ENCODE data around the gene UBQLN4. TPM values are rescaled to one million over a fixed set of nuclear protein-coding genes. Genes with fewer than 3 reads are reported as not detected.

UBQLN4 gene
- total RNA-seq, 2 donors from 2014 or later, result 27.0 to 43.6 TPM

DNA sequence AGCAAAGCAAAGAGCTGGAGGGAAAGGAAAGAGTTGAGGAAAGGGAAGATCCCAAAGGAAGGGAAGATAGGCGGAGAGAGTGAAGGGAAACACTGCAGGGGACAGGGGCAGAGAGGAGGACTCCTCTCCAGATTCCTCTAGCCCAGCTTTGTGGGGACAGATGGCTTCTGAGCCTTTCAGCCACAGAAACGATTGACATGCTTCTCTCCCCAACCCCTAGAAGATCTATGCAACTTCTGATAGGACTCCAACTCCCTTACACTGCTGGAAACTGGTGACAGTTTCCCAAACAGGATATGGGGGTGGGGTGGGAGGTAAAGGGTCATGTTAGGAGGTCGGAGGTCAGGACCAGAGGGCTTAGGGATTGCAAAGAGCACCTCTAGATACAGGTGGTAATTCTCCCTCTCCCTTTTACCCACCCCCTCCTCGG is 22.2 kb upstream of the UBQLN4 start:
- Histone ChIP-seq H3K36me3 (no peaks in the 10 kb centered on the region), H3K4me1 (replicated peaks) (no peaks in the 10 kb centered on the region), H3K27ac (no peak overlapping the region), H3K27me3 (replicated peaks; ENCODE audit: insufficient read depth) (no peaks in the 10 kb centered on the region), H3K4me3 (no peak overlapping the region), H3K9me3 (no peaks in the 10 kb centered on the region)
- DNase-seq (ENCODE audit: low spot score), result no peak
- 63% methylated on average over 4 of the region's 4 CpGs for WGBS
- TF ChIP-seq, protein P1, sequence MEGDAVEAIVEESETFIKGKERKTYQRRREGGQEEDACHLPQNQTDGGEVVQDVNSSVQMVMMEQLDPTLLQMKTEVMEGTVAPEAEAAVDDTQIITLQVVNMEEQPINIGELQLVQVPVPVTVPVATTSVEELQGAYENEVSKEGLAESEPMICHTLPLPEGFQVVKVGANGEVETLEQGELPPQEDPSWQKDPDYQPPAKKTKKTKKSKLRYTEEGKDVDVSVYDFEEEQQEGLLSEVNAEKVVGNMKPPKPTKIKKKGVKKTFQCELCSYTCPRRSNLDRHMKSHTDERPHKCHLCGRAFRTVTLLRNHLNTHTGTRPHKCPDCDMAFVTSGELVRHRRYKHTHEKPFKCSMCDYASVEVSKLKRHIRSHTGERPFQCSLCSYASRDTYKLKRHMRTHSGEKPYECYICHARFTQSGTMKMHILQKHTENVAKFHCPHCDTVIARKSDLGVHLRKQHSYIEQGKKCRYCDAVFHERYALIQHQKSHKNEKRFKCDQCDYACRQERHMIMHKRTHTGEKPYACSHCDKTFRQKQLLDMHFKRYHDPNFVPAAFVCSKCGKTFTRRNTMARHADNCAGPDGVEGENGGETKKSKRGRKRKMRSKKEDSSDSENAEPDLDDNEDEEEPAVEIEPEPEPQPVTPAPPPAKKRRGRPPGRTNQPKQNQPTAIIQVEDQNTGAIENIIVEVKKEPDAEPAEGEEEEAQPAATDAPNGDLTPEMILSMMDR (IDR thresholded peaks at IDR 0.05), result no peak
- TF ChIP-seq POLR2AphosphoS5 (IDR thresholded peaks at IDR 0.05) (no peak), POLR2A (IDR thresholded peaks at IDR 0.05) (no peak)
- intact Hi-C loops (cut with DNase I), result no loop called here

DNA sequence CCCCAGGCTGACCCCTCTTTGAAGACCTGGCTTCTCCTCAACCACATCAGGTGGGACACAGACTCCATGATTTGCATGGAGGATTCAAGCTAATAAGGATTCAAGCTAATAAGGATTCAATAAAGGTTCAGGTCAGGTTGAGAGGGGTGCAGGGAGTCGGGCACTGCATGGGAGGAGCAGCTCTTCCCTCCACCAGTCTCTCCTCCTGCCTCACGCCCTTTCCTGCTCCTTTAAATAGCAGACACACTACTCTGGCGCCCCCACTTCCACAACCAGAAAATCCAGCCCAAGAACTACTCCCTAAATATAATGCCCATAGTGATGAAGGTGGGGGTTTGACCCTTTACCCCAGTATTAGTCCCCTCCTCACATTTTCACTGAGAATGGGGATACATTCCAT is 21.6 kb upstream of the UBQLN4 start:
- Histone ChIP-seq H3K4me1 (replicated peaks) (no peaks in the 10 kb centered on the region), H3K27me3 (replicated peaks; ENCODE audit: insufficient read depth) (no peaks in the 10 kb centered on the region), H3K27ac (no peak overlapping the region), H3K9me3 (no peaks in the 10 kb centered on the region), H3K4me3 (no peak overlapping the region), H3K36me3 (no peaks in the 10 kb centered on the region)
- intact Hi-C loops (cut with DNase I), result no loop called here
- no peak for DNase-seq (ENCODE audit: low spot score)
- 27% methylated on average over 3 of the region's 3 CpGs for WGBS
- TF ChIP-seq POLR2A (IDR thresholded peaks at IDR 0.05), result no peak
- TF ChIP-seq, protein P1 (IDR thresholded peaks at IDR 0.05), result no peak
- TF ChIP-seq POLR2AphosphoS5 (IDR thresholded peaks at IDR 0.05), result no peak

DNA sequence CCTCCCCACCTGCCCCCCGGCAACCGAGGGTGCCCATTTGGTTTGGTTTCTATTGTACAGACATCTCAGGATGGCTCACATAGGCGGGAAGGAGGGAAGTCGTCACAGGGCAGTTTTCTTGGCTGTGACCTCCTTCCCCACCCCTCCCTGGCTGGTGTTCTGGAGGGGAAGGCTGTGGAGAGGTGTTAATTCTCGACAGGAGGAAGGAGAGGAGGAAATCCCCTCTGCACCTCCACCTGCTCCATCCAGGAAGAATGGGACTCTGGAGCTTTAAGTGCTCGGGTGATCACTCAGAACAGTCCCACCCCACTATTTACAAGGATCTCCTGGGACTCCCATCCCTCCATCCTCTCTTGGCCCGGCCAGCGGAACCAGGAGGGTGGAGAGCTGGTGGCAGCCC is 21.1 kb upstream of the UBQLN4 start:
- 47% methylated on average over 8 of the region's 8 CpGs for WGBS

DNA sequence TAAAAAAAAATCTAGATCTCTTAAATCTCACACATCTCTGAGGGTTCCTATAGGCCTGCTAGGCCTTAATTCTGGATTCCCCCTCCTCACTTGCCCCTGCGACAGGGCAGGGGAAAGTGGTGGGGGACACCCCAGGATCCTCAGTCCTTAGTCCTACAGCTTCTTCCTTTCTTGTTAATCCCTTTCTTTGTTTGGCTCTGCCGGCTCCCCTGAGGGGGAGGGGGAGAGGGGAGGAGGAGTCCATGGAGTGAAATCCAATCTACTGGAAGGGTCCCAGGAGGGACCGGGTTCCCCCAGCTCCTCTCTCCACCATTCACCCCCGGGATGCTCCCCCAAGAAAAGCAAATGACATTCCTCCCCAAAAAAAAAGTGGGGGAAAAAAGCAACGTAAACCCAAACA is 20.1 kb upstream of the UBQLN4 start:
- Histone ChIP-seq H3K4me1 (replicated peaks) (no peaks in the 10 kb centered on the region), H3K36me3 (no peaks in the 10 kb centered on the region), H3K4me3 (no peak overlapping the region), H3K27ac (no peak overlapping the region), H3K9me3 (no peaks in the 10 kb centered on the region), H3K27me3 (replicated peaks; ENCODE audit: insufficient read depth) (no peaks in the 10 kb centered on the region)
- 35% methylated on average over 5 of the region's 5 CpGs for WGBS
- intact Hi-C loops (cut with DNase I), result no loop called here
- no peak for TF ChIP-seq POLR2AphosphoS5 (IDR thresholded peaks at IDR 0.05)
- TF ChIP-seq, protein P1 (IDR thresholded peaks at IDR 0.05), result no peak
- no peak for TF ChIP-seq POLR2A (IDR thresholded peaks at IDR 0.05)
- no peak for DNase-seq (ENCODE audit: low spot score)

More for the DNA sequence above, 21.1 kb upstream of the UBQLN4 start:
- no peak for TF ChIP-seq POLR2AphosphoS5 (IDR thresholded peaks at IDR 0.05)
- TF ChIP-seq POLR2A (IDR thresholded peaks at IDR 0.05), result no peak
- TF ChIP-seq, protein P1 (IDR thresholded peaks at IDR 0.05), result no peak
- H3K9me3 ChIP-seq, result no peaks in the 10 kb centered on the region
- H3K4me1 ChIP-seq (replicated peaks), result no peaks in the 10 kb centered on the region
- DNase-seq (ENCODE audit: low spot score), result no peak
- H3K4me3 ChIP-seq, result no peak overlapping the region
- no peaks in the 10 kb centered on the region for H3K36me3 ChIP-seq
- intact Hi-C loops (cut with DNase I), result no loop called here
- no peak overlapping the region for H3K27ac ChIP-seq
- no peaks in the 10 kb centered on the region for H3K27me3 ChIP-seq (replicated peaks; ENCODE audit: insufficient read depth)

DNA sequence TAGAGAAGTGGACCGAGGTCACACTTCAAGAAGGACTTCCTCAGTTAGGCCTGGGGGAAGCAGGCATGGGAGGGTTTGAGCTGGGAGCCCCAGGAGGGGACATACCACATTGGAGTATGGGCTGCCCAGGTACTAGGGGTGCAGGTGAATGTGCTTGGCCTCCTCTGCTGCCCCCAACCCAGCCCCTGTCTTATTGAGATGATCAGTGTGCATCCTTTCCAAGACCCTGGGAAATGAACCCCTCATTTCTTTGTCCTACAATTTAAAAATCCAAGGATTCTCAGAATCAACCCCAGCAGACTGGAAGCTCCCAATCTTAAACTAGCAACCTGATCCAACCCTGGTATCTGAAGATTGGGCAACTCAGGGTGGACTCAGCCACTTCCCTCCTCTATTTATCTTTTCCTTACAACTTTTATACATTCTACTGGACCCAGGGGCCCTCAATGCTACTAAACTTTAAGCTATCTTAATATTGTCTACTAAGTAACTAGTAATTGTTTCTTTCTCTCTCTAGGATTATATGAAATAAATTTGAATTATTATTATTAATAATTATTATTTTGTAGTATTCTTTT is 19.6 kb upstream of the UBQLN4 start:
- no peak for DNase-seq (ENCODE audit: low spot score)
- Histone ChIP-seq H3K27ac (no peak overlapping the region), H3K36me3 (no peaks in the 10 kb centered on the region), H3K27me3 (replicated peaks; ENCODE audit: insufficient read depth) (no peaks in the 10 kb centered on the region), H3K4me3 (no peak overlapping the region), H3K4me1 (replicated peaks) (no peaks in the 10 kb centered on the region), H3K9me3 (no peaks in the 10 kb centered on the region)
- WGBS, result 19% methylated on average over 1 of the region's 1 CpG
- intact Hi-C loops (cut with DNase I), result no loop called here
- no peak for TF ChIP-seq POLR2AphosphoS5 (IDR thresholded peaks at IDR 0.05)
